Spleen (tissue), 7 donors: Measurements from ENCODE around the gene LCMT2.

ENCODE experiments used
- CTCF ChIP-seq, 11 experiments: fragments of 200-600 bp in 7 of 11; fragments of 450-650 bp in 4 of 11; sonication (generic) in 4 of 11; IDR thresholded peaks in 8 of 11; conservative IDR thresholded peaks in 3 of 11; 1 replicate in 7 of 11; 2 replicates in 4 of 11; pipeline versions ENCODE4 v1.4.0 to v1.8.0; 2016 to 2021; ENCODE audit warnings: antibody characterized with exemption in 11 of 11, inconsistent platforms in 4 of 11, mild to moderate bottlenecking in 1 of 11
- POLR2A ChIP-seq, 3 donors: fragments of 450-650 bp; IDR thresholded peaks; one replicate each; pipeline ENCODE4 v1.5.1; 2017; ENCODE audit warnings: antibody characterized with exemption in 3 of 3, mild to moderate bottlenecking in 1 of 3
- donor health status: DM: no; HTN: no; CAD: no; lungs with moderate emphysema.
- donor health status: DM: no; HTN: no; CAD: no.
- donor health status: DM: no; HTN: no; CAD: no.

- TF ChIP-seq CTCF (IDR thresholded peaks at IDR 0.05 in 8 of 11, conservative IDR thresholded peaks at IDR 0.05 in 3 of 11) = no peak
- no peak for TF ChIP-seq POLR2A (IDR thresholded peaks at IDR 0.05)
Observed at GRCh38 chr15:43283526-43283925, 46.8 kb downstream of the LCMT2 start.
